WTC11 (cell line): ENCODE measurements around the gene RASGEF1C. TPM values are rescaled to one million over a fixed set of nuclear protein-coding genes. Genes with fewer than 3 reads are reported as not detected.

ENCODE experiments used
- ATAC-seq: fragments of 200-7000 bp; cut with Tn5 transposase; 2 replicates; pipeline ENCODE4 v1.10.0; 2021; ENCODE audit warnings: mild to moderate bottlenecking, moderate library complexity
- CTCF ChIA-PET: fragments of 300-600 bp; sonication (Branson Sonifier 250); formaldehyde crosslinking; loops from one replicate; lab custom pipeline; 2021; ENCODE audit warnings: antibody characterized with exemption; lab: Charles Lee
- POLR2A ChIA-PET: fragments of 350-600 bp; sonication (Branson Sonifier 250); formaldehyde crosslinking; loops from one replicate; lab custom pipeline; 2021; ENCODE audit warnings: antibody characterized with exemption; lab: Charles Lee
- DNase-seq: peaks from one replicate; pipeline ENCODE4 v3.0.0; 2021; ENCODE audit warnings: low spot score
- H3K27ac Mint-ChIP-seq: 2 replicates; pipeline ENCODE4 v1.8.0; 2021; ENCODE audit warnings: mixed read lengths
- H3K27me3 Mint-ChIP-seq: 2 replicates; pipeline ENCODE4 v1.8.0; 2021; ENCODE audit warnings: low read depth, mild to moderate bottlenecking, moderate library complexity, mixed read lengths
- H3K36me3 Mint-ChIP-seq: 2 replicates; pipeline ENCODE4 v1.8.0; 2021; ENCODE audit warnings: mixed read lengths
- H3K4me1 Mint-ChIP-seq: 2 replicates; pipeline ENCODE4 v1.8.0; 2022; ENCODE audit warnings: mixed read lengths
- H3K4me3 Mint-ChIP-seq: 2 replicates; pipeline ENCODE4 v1.8.0; 2021; ENCODE audit warnings: mild to moderate bottlenecking, moderate library complexity, mixed read lengths
- H3K9me3 Mint-ChIP-seq: 2 replicates; pipeline ENCODE4 v1.8.0; 2021; ENCODE audit warnings: mixed read lengths
- ATF1 ChIP-seq: sonication (generic); formaldehyde crosslinking; IDR thresholded peaks from 2 replicates; pipeline ENCODE4 v1.8.1; 2023; ENCODE audit warnings: mild to moderate bottlenecking, moderate library complexity, missing genetic modification reagents
- ETV6 ChIP-seq: sonication (generic); formaldehyde crosslinking; IDR thresholded peaks from 2 replicates; pipeline ENCODE4 v1.8.1; 2022; ENCODE audit warnings: mild to moderate bottlenecking, missing genetic modification reagents
- GABPB1 ChIP-seq: sonication (generic); formaldehyde crosslinking; IDR thresholded peaks from 2 replicates; pipeline ENCODE4 v1.8.1; 2023; ENCODE audit warnings: mild to moderate bottlenecking, missing genetic modification reagents
- MXD4 ChIP-seq: fragments of 250-450 bp; sonication (Bioruptor Pico); IDR thresholded peaks from 2 replicates; pipeline ENCODE4 v1.8.0; 2021; ENCODE audit warnings: mild to moderate bottlenecking, moderate library complexity, borderline replicate concordance
- NR2C2 ChIP-seq: sonication (generic); formaldehyde crosslinking; IDR thresholded peaks from 2 replicates; pipeline ENCODE4 v1.8.0; 2022; ENCODE audit warnings: mild to moderate bottlenecking, missing genetic modification reagents
- SP1 ChIP-seq: sonication (generic); formaldehyde crosslinking; conservative IDR thresholded peaks from 2 replicates; pipeline ENCODE4 v1.8.1; 2022; ENCODE audit warnings: missing genetic modification reagents
- TEAD1 ChIP-seq: sonication (generic); formaldehyde crosslinking; IDR thresholded peaks from 2 replicates; pipeline ENCODE4 v1.8.0; 2022; ENCODE audit warnings: mild to moderate bottlenecking, missing genetic modification reagents
- ZNF219 ChIP-seq: sonication (generic); formaldehyde crosslinking; IDR thresholded peaks from 2 replicates; pipeline ENCODE4 v1.8.0; 2023; ENCODE audit warnings: missing genetic modification reagents, mild to moderate bottlenecking, borderline replicate concordance
- ZNF263 ChIP-seq: sonication (generic); formaldehyde crosslinking; IDR thresholded peaks from 2 replicates; pipeline ENCODE4 v1.8.1; 2022; ENCODE audit warnings: low read depth, mild to moderate bottlenecking, moderate library complexity, missing genetic modification reagents
- ZNF396 ChIP-seq: fragments of 250-450 bp; sonication (Bioruptor Pico); IDR thresholded peaks from 2 replicates; pipeline ENCODE4 v1.8.0; 2021; ENCODE audit warnings: mild to moderate bottlenecking, moderate library complexity, borderline replicate concordance
- total RNA-seq: library from RNA; stranded (reverse); gene quantifications from 3 replicates; pipeline ENCODE4 v1.2.3, GENCODE V29; 2021
- TF ChIP-seq, protein P1 (sequence below): sonication (generic); formaldehyde crosslinking; IDR thresholded peaks from 2 replicates; pipeline ENCODE4 v1.8.0; 2023; ENCODE audit warnings: missing genetic modification reagents, mild to moderate bottlenecking, borderline replicate concordance
- TF ChIP-seq, protein P2 (sequence below): sonication (generic); formaldehyde crosslinking; IDR thresholded peaks from 2 replicates; pipeline ENCODE4 v1.8.1; 2023; ENCODE audit warnings: mild to moderate bottlenecking, missing genetic modification reagents, borderline replicate concordance
- TF ChIP-seq, protein P3 (sequence below): sonication (generic); formaldehyde crosslinking; IDR thresholded peaks from 2 replicates; pipeline ENCODE4 v1.8.0; 2022; ENCODE audit warnings: missing genetic modification reagents
- TF ChIP-seq, protein P4 (sequence below): sonication (generic); formaldehyde crosslinking; IDR thresholded peaks from 2 replicates; pipeline ENCODE4 v1.8.1; 2022; ENCODE audit warnings: mild to moderate bottlenecking, moderate library complexity, missing genetic modification reagents
- TF ChIP-seq, protein P5 (sequence below): sonication (generic); formaldehyde crosslinking; IDR thresholded peaks from 2 replicates; pipeline ENCODE4 v1.8.0; 2023; ENCODE audit warnings: missing genetic modification reagents
- TF ChIP-seq, protein P6 (sequence below): sonication (generic); formaldehyde crosslinking; IDR thresholded peaks from 2 replicates; pipeline ENCODE4 v1.8.1; 2022; ENCODE audit warnings: missing genetic modification reagents, borderline replicate concordance
- TF ChIP-seq, protein P7 (sequence below): fragments of 250-450 bp; sonication (Bioruptor Pico); IDR thresholded peaks from 2 replicates; pipeline ENCODE4 v1.9.0; 2021; ENCODE audit warnings: mild to moderate bottlenecking

Gene RASGEF1C
- total RNA-seq, 1 experiment from 2014 or later = 0.96 TPM

DNA sequence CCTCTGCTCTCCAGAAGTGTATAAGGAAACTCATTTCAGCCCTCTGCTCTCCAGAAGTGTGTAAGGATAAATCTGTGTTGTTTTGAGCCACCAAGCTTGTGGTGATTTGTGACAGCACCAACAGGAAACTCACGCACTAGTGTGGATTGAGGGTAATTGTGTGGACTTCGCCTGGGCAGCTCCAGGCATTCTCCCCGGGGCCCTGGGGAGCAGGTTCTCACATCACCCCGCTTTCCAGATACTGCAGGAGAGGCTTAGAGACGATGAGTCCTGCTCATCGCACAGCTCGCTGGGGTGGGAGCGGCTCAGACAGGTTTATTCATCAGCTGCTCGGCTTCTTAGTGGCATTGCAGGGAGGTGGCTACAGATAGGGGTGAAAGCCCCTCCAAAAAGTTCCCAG lies 99.1 kb downstream of the RASGEF1C start (continued):
- TF ChIP-seq, protein P1, sequence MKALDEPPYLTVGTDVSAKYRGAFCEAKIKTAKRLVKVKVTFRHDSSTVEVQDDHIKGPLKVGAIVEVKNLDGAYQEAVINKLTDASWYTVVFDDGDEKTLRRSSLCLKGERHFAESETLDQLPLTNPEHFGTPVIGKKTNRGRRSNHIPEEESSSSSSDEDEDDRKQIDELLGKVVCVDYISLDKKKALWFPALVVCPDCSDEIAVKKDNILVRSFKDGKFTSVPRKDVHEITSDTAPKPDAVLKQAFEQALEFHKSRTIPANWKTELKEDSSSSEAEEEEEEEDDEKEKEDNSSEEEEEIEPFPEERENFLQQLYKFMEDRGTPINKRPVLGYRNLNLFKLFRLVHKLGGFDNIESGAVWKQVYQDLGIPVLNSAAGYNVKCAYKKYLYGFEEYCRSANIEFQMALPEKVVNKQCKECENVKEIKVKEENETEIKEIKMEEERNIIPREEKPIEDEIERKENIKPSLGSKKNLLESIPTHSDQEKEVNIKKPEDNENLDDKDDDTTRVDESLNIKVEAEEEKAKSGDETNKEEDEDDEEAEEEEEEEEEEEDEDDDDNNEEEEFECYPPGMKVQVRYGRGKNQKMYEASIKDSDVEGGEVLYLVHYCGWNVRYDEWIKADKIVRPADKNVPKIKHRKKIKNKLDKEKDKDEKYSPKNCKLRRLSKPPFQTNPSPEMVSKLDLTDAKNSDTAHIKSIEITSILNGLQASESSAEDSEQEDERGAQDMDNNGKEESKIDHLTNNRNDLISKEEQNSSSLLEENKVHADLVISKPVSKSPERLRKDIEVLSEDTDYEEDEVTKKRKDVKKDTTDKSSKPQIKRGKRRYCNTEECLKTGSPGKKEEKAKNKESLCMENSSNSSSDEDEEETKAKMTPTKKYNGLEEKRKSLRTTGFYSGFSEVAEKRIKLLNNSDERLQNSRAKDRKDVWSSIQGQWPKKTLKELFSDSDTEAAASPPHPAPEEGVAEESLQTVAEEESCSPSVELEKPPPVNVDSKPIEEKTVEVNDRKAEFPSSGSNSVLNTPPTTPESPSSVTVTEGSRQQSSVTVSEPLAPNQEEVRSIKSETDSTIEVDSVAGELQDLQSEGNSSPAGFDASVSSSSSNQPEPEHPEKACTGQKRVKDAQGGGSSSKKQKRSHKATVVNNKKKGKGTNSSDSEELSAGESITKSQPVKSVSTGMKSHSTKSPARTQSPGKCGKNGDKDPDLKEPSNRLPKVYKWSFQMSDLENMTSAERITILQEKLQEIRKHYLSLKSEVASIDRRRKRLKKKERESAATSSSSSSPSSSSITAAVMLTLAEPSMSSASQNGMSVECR (CRISPR knock-in tag) = no peak
- TF ChIP-seq, protein P2, sequence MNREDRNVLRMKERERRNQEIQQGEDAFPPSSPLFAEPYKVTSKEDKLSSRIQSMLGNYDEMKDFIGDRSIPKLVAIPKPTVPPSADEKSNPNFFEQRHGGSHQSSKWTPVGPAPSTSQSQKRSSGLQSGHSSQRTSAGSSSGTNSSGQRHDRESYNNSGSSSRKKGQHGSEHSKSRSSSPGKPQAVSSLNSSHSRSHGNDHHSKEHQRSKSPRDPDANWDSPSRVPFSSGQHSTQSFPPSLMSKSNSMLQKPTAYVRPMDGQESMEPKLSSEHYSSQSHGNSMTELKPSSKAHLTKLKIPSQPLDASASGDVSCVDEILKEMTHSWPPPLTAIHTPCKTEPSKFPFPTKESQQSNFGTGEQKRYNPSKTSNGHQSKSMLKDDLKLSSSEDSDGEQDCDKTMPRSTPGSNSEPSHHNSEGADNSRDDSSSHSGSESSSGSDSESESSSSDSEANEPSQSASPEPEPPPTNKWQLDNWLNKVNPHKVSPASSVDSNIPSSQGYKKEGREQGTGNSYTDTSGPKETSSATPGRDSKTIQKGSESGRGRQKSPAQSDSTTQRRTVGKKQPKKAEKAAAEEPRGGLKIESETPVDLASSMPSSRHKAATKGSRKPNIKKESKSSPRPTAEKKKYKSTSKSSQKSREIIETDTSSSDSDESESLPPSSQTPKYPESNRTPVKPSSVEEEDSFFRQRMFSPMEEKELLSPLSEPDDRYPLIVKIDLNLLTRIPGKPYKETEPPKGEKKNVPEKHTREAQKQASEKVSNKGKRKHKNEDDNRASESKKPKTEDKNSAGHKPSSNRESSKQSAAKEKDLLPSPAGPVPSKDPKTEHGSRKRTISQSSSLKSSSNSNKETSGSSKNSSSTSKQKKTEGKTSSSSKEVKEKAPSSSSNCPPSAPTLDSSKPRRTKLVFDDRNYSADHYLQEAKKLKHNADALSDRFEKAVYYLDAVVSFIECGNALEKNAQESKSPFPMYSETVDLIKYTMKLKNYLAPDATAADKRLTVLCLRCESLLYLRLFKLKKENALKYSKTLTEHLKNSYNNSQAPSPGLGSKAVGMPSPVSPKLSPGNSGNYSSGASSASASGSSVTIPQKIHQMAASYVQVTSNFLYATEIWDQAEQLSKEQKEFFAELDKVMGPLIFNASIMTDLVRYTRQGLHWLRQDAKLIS (CRISPR knock-in tag) = no peak
- TF ChIP-seq ZNF263 (CRISPR knock-in tag) (no peak), NR2C2 (CRISPR knock-in tag) (no peak)
- TF ChIP-seq, all 79 proteins: peak for 0

DNA sequence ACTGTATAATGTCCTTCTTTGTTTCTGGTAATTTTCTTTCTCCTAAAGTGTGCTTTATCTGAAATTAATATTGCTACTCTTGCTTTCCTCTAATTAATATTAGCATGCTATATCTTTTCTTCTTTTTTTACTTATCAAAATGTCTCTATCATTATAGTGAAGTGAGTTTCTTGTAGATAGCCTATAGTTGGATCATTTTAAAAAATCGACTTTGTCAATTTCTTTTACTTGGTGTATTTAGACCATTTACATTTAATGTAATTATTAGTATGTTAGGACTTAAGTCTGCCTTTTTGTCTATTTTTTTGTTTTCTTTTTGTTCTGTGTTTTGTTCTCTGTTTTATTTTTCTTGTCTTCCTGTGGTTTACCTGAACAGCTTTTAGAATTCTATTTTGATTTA lies 102.0 kb downstream of the RASGEF1C start:
- TF ChIP-seq, protein P3, sequence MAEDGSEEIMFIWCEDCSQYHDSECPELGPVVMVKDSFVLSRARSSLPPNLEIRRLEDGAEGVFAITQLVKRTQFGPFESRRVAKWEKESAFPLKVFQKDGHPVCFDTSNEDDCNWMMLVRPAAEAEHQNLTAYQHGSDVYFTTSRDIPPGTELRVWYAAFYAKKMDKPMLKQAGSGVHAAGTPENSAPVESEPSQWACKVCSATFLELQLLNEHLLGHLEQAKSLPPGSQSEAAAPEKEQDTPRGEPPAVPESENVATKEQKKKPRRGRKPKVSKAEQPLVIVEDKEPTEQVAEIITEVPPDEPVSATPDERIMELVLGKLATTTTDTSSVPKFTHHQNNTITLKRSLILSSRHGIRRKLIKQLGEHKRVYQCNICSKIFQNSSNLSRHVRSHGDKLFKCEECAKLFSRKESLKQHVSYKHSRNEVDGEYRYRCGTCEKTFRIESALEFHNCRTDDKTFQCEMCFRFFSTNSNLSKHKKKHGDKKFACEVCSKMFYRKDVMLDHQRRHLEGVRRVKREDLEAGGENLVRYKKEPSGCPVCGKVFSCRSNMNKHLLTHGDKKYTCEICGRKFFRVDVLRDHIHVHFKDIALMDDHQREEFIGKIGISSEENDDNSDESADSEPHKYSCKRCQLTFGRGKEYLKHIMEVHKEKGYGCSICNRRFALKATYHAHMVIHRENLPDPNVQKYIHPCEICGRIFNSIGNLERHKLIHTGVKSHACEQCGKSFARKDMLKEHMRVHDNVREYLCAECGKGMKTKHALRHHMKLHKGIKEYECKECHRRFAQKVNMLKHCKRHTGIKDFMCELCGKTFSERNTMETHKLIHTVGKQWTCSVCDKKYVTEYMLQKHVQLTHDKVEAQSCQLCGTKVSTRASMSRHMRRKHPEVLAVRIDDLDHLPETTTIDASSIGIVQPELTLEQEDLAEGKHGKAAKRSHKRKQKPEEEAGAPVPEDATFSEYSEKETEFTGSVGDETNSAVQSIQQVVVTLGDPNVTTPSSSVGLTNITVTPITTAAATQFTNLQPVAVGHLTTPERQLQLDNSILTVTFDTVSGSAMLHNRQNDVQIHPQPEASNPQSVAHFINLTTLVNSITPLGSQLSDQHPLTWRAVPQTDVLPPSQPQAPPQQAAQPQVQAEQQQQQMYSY (CRISPR knock-in tag) = no peak
- TF ChIP-seq ZNF396 (no peak), GABPB1 (CRISPR knock-in tag) (no peak), SP1 (CRISPR knock-in tag) (no peak), ETV6 (CRISPR knock-in tag) (no peak), ZNF219 (CRISPR knock-in tag) (no peak), TEAD1 (no peak), MXD4 (CRISPR knock-in tag) (no peak), ATF1 (CRISPR knock-in tag) (no peak)
- TF ChIP-seq, protein P4, sequence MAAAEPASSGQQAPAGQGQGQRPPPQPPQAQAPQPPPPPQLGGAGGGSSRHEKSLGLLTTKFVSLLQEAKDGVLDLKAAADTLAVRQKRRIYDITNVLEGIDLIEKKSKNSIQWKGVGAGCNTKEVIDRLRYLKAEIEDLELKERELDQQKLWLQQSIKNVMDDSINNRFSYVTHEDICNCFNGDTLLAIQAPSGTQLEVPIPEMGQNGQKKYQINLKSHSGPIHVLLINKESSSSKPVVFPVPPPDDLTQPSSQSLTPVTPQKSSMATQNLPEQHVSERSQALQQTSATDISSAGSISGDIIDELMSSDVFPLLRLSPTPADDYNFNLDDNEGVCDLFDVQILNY (CRISPR knock-in tag) = no peak
- TF ChIP-seq, protein P5, sequence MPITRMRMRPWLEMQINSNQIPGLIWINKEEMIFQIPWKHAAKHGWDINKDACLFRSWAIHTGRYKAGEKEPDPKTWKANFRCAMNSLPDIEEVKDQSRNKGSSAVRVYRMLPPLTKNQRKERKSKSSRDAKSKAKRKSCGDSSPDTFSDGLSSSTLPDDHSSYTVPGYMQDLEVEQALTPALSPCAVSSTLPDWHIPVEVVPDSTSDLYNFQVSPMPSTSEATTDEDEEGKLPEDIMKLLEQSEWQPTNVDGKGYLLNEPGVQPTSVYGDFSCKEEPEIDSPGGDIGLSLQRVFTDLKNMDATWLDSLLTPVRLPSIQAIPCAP (CRISPR knock-in tag) = no peak
- TF ChIP-seq, protein P6, sequence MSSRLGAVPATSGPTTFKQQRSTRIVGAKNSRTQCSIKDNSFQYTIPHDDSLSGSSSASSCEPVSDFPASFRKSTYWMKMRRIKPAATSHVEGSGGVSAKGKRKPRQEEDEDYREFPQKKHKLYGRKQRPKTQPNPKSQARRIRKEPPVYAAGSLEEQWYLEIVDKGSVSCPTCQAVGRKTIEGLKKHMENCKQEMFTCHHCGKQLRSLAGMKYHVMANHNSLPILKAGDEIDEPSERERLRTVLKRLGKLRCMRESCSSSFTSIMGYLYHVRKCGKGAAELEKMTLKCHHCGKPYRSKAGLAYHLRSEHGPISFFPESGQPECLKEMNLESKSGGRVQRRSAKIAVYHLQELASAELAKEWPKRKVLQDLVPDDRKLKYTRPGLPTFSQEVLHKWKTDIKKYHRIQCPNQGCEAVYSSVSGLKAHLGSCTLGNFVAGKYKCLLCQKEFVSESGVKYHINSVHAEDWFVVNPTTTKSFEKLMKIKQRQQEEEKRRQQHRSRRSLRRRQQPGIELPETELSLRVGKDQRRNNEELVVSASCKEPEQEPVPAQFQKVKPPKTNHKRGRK = no peak
- TF ChIP-seq, protein P7, sequence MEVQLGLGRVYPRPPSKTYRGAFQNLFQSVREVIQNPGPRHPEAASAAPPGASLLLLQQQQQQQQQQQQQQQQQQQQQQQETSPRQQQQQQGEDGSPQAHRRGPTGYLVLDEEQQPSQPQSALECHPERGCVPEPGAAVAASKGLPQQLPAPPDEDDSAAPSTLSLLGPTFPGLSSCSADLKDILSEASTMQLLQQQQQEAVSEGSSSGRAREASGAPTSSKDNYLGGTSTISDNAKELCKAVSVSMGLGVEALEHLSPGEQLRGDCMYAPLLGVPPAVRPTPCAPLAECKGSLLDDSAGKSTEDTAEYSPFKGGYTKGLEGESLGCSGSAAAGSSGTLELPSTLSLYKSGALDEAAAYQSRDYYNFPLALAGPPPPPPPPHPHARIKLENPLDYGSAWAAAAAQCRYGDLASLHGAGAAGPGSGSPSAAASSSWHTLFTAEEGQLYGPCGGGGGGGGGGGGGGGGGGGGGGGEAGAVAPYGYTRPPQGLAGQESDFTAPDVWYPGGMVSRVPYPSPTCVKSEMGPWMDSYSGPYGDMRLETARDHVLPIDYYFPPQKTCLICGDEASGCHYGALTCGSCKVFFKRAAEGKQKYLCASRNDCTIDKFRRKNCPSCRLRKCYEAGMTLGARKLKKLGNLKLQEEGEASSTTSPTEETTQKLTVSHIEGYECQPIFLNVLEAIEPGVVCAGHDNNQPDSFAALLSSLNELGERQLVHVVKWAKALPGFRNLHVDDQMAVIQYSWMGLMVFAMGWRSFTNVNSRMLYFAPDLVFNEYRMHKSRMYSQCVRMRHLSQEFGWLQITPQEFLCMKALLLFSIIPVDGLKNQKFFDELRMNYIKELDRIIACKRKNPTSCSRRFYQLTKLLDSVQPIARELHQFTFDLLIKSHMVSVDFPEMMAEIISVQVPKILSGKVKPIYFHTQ (CRISPR knock-in tag) = no peak
- H3K27ac Mint-ChIP-seq = no peak overlapping the region
- CTCF ChIA-PET = no interaction called here

More for the DNA sequence above, 102.0 kb downstream of the RASGEF1C start:
- DNase-seq (no peak), ATAC-seq (no peak)
- Mint-ChIP-seq H3K36me3 (peaks cover 21% of the 10 kb centered on the region), H3K4me3 (no peak overlapping the region), H3K4me1 (peaks cover 3% of the 10 kb centered on the region; the same call in 1 of the 2 replicates), H3K9me3 (peaks cover 31% of the 10 kb centered on the region), H3K27me3 (peaks cover 9% of the 10 kb centered on the region)
- POLR2A ChIA-PET = no interaction called here
